Sigmoid colon (tissue), 4 donors: ENCODE results near the gene EEIG1.

Source experiments
- CTCF ChIP-seq, 4 experiments: fragments of 450-650 bp in 3 of 4; fragments of 200-600 bp in 1 of 4; IDR thresholded peaks; one replicate each; pipeline ENCODE4 v1.5.1; 2016 to 2019; ENCODE audit warnings: antibody characterized with exemption in 4 of 4, mild to moderate bottlenecking in 3 of 4, moderate library complexity in 2 of 4
- EP300 ChIP-seq, 4 donors: sonication (generic); formaldehyde crosslinking; IDR thresholded peaks; one replicate each; pipeline ENCODE4 v1.6.1; 2017; ENCODE audit warnings: antibody characterized with exemption in 4 of 4
- POLR2A ChIP-seq, 2 donors: fragments of 450-650 bp; IDR thresholded peaks; one replicate each; pipeline ENCODE4 v1.6.1; 2016; ENCODE audit warnings: antibody characterized with exemption in 2 of 2, mild to moderate bottlenecking in 2 of 2, moderate library complexity in 2 of 2

GRCh38 chr9:127962278-127962677 is 18.5 kb downstream of the EEIG1 start:
- TF ChIP-seq CTCF (IDR thresholded peaks at IDR 0.05) (no peak), POLR2A (IDR thresholded peaks at IDR 0.05) (no peak), EP300 (IDR thresholded peaks at IDR 0.05) (no peak)
